WTC11 (cell line): ENCODE measurements around the gene ROBO1. TPM values are rescaled to one million over a fixed set of nuclear protein-coding genes. Genes with fewer than 3 reads are reported as not detected.

Experiments used
- ATAC-seq: fragments of 200-7000 bp; cut with Tn5 transposase; 2 replicates; pipeline ENCODE4 v1.10.0; 2021; ENCODE audit warnings: mild to moderate bottlenecking, moderate library complexity
- CTCF ChIA-PET: fragments of 300-600 bp; sonication (Branson Sonifier 250); formaldehyde crosslinking; loops from one replicate; lab custom pipeline; 2021; ENCODE audit warnings: antibody characterized with exemption; lab: Charles Lee
- POLR2A ChIA-PET: fragments of 350-600 bp; sonication (Branson Sonifier 250); formaldehyde crosslinking; loops from one replicate; lab custom pipeline; 2021; ENCODE audit warnings: antibody characterized with exemption; lab: Charles Lee
- DNase-seq: peaks from one replicate; pipeline ENCODE4 v3.0.0; 2021; ENCODE audit warnings: low spot score
- H3K27ac Mint-ChIP-seq: 2 replicates; pipeline ENCODE4 v1.8.0; 2021; ENCODE audit warnings: mixed read lengths
- H3K27me3 Mint-ChIP-seq: 2 replicates; pipeline ENCODE4 v1.8.0; 2021; ENCODE audit warnings: low read depth, mild to moderate bottlenecking, moderate library complexity, mixed read lengths
- H3K36me3 Mint-ChIP-seq: 2 replicates; pipeline ENCODE4 v1.8.0; 2021; ENCODE audit warnings: mixed read lengths
- H3K4me1 Mint-ChIP-seq: 2 replicates; pipeline ENCODE4 v1.8.0; 2022; ENCODE audit warnings: mixed read lengths
- H3K4me3 Mint-ChIP-seq: 2 replicates; pipeline ENCODE4 v1.8.0; 2021; ENCODE audit warnings: mild to moderate bottlenecking, moderate library complexity, mixed read lengths
- H3K9me3 Mint-ChIP-seq: 2 replicates; pipeline ENCODE4 v1.8.0; 2021; ENCODE audit warnings: mixed read lengths
- AR ChIP-seq: fragments of 250-450 bp; sonication (Bioruptor Pico); IDR thresholded peaks from 2 replicates; pipeline ENCODE4 v1.9.0; 2021; ENCODE audit warnings: mild to moderate bottlenecking
- ATF3 ChIP-seq: sonication (generic); formaldehyde crosslinking; conservative IDR thresholded peaks from 2 replicates; pipeline ENCODE4 v1.8.1; 2022; ENCODE audit warnings: mild to moderate bottlenecking, missing genetic modification reagents
- E2F5 ChIP-seq: sonication (generic); formaldehyde crosslinking; IDR thresholded peaks from 2 replicates; pipeline ENCODE4 v1.8.1; 2022; ENCODE audit warnings: mild to moderate bottlenecking, moderate library complexity, missing genetic modification reagents
- EMX1 ChIP-seq: fragments of 250-450 bp; sonication (Bioruptor Pico); IDR thresholded peaks from 2 replicates; pipeline ENCODE4 v1.8.0; 2021; ENCODE audit warnings: mild to moderate bottlenecking
- HMGA2 ChIP-seq: fragments of 250-450 bp; sonication (Bioruptor Pico); IDR thresholded peaks from 2 replicates; pipeline ENCODE4 v1.4.0; 2021; ENCODE audit warnings: mild to moderate bottlenecking, moderate library complexity
- IRF2 ChIP-seq: sonication (generic); formaldehyde crosslinking; IDR thresholded peaks from 2 replicates; pipeline ENCODE4 v1.8.0; 2022; ENCODE audit warnings: low read depth, missing genetic modification reagents, borderline replicate concordance
- MAX ChIP-seq: sonication (generic); formaldehyde crosslinking; IDR thresholded peaks from 2 replicates; pipeline ENCODE4 v1.8.0; 2022; ENCODE audit warnings: mild to moderate bottlenecking, missing genetic modification reagents
- MXD4 ChIP-seq: fragments of 250-450 bp; sonication (Bioruptor Pico); IDR thresholded peaks from 2 replicates; pipeline ENCODE4 v1.8.0; 2021; ENCODE audit warnings: mild to moderate bottlenecking, moderate library complexity, borderline replicate concordance
- MYBL2 ChIP-seq: sonication (generic); formaldehyde crosslinking; IDR thresholded peaks from 2 replicates; pipeline ENCODE4 v1.8.1; 2023; ENCODE audit warnings: mild to moderate bottlenecking, moderate library complexity, missing genetic modification reagents
- NR2C2 ChIP-seq: sonication (generic); formaldehyde crosslinking; IDR thresholded peaks from 2 replicates; pipeline ENCODE4 v1.8.0; 2022; ENCODE audit warnings: mild to moderate bottlenecking, missing genetic modification reagents
- PRDM15 ChIP-seq: sonication (generic); formaldehyde crosslinking; IDR thresholded peaks from 2 replicates; pipeline ENCODE4 v1.8.0; 2022; ENCODE audit warnings: missing genetic modification reagents
- PRRX2 ChIP-seq: fragments of 250-450 bp; sonication (Bioruptor Pico); IDR thresholded peaks from 2 replicates; pipeline ENCODE4 v1.8.0; 2021; ENCODE audit warnings: mild to moderate bottlenecking
- SMAD4 ChIP-seq: sonication (generic); formaldehyde crosslinking; IDR thresholded peaks from 2 replicates; pipeline ENCODE4 v1.8.0; 2022; ENCODE audit warnings: mild to moderate bottlenecking, missing genetic modification reagents
- SP1 ChIP-seq: sonication (generic); formaldehyde crosslinking; conservative IDR thresholded peaks from 2 replicates; pipeline ENCODE4 v1.8.1; 2022; ENCODE audit warnings: missing genetic modification reagents
- ZNF121 ChIP-seq: sonication (generic); formaldehyde crosslinking; IDR thresholded peaks from 2 replicates; pipeline ENCODE4 v1.8.0; 2023; ENCODE audit warnings: missing genetic modification reagents
- total RNA-seq: library from RNA; stranded (reverse); gene quantifications from 3 replicates; pipeline ENCODE4 v1.2.3, GENCODE V29; 2021
- TF ChIP-seq, protein P1 (sequence below): sonication (generic); formaldehyde crosslinking; IDR thresholded peaks from 2 replicates; pipeline ENCODE4 v1.8.1; 2023; ENCODE audit warnings: mild to moderate bottlenecking, missing genetic modification reagents, moderate library complexity
- TF ChIP-seq, protein P2 (sequence below): fragments of 250-450 bp; sonication (Bioruptor Pico); IDR thresholded peaks from 2 replicates; pipeline ENCODE4 v1.9.0; 2021; ENCODE audit warnings: mild to moderate bottlenecking, borderline replicate concordance
- TF ChIP-seq, protein P3 (sequence below): sonication (generic); formaldehyde crosslinking; IDR thresholded peaks from 2 replicates; pipeline ENCODE4 v1.8.0; 2022; ENCODE audit warnings: mild to moderate bottlenecking, missing genetic modification reagents

ROBO1 gene
- total RNA-seq, 1 experiment from 2014 or later, result 90.9 TPM

GRCh38 chr3:79154865-79155264 lies 612.9 kb downstream of the ROBO1 start:
- Mint-ChIP-seq H3K4me3 (no peak overlapping the region), H3K27ac (no peak overlapping the region), H3K9me3 (peaks cover 19% of the 10 kb centered on the region), H3K36me3 (peaks cover 11% of the 10 kb centered on the region), H3K4me1 (peaks cover 20% of the 10 kb centered on the region)
- DNase-seq, result no peak
- ChIA-PET POLR2A (no interaction called here), CTCF (interaction anchor here (1.3 kb wide), 2 partner anchors 69 to 207 kb away, joined by 5 to 8 read pairs; no protein-coding TSS in a partner anchor)
- TF ChIP-seq EMX1 (no peak), SP1 (CRISPR knock-in tag) (no peak), PRRX2 (CRISPR knock-in tag) (no peak), IRF2 (CRISPR knock-in tag) (no peak), AR (CRISPR knock-in tag) (no peak), MYBL2 (CRISPR knock-in tag) (no peak), MXD4 (CRISPR knock-in tag) (no peak), SMAD4 (CRISPR knock-in tag) (no peak), NR2C2 (CRISPR knock-in tag) (no peak), E2F5 (CRISPR knock-in tag) (no peak), PRDM15 (CRISPR knock-in tag) (no peak), MAX (CRISPR knock-in tag) (no peak), HMGA2 (no peak), ATF3 (CRISPR knock-in tag) (no peak), ZNF121 (no peak)
- TF ChIP-seq, protein P1, sequence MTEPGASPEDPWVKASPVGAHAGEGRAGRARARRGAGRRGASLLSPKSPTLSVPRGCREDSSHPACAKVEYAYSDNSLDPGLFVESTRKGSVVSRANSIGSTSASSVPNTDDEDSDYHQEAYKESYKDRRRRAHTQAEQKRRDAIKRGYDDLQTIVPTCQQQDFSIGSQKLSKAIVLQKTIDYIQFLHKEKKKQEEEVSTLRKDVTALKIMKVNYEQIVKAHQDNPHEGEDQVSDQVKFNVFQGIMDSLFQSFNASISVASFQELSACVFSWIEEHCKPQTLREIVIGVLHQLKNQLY (CRISPR knock-in tag), result no peak
- TF ChIP-seq, protein P2, sequence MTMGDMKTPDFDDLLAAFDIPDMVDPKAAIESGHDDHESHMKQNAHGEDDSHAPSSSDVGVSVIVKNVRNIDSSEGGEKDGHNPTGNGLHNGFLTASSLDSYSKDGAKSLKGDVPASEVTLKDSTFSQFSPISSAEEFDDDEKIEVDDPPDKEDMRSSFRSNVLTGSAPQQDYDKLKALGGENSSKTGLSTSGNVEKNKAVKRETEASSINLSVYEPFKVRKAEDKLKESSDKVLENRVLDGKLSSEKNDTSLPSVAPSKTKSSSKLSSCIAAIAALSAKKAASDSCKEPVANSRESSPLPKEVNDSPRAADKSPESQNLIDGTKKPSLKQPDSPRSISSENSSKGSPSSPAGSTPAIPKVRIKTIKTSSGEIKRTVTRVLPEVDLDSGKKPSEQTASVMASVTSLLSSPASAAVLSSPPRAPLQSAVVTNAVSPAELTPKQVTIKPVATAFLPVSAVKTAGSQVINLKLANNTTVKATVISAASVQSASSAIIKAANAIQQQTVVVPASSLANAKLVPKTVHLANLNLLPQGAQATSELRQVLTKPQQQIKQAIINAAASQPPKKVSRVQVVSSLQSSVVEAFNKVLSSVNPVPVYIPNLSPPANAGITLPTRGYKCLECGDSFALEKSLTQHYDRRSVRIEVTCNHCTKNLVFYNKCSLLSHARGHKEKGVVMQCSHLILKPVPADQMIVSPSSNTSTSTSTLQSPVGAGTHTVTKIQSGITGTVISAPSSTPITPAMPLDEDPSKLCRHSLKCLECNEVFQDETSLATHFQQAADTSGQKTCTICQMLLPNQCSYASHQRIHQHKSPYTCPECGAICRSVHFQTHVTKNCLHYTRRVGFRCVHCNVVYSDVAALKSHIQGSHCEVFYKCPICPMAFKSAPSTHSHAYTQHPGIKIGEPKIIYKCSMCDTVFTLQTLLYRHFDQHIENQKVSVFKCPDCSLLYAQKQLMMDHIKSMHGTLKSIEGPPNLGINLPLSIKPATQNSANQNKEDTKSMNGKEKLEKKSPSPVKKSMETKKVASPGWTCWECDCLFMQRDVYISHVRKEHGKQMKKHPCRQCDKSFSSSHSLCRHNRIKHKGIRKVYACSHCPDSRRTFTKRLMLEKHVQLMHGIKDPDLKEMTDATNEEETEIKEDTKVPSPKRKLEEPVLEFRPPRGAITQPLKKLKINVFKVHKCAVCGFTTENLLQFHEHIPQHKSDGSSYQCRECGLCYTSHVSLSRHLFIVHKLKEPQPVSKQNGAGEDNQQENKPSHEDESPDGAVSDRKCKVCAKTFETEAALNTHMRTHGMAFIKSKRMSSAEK (CRISPR knock-in tag), result no peak
- TF ChIP-seq, protein P3, sequence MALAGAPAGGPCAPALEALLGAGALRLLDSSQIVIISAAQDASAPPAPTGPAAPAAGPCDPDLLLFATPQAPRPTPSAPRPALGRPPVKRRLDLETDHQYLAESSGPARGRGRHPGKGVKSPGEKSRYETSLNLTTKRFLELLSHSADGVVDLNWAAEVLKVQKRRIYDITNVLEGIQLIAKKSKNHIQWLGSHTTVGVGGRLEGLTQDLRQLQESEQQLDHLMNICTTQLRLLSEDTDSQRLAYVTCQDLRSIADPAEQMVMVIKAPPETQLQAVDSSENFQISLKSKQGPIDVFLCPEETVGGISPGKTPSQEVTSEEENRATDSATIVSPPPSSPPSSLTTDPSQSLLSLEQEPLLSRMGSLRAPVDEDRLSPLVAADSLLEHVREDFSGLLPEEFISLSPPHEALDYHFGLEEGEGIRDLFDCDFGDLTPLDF, result no peak
- TF ChIP-seq, all 79 proteins: peak for 0
- H3K27me3 Mint-ChIP-seq, result no peaks in the 10 kb centered on the region
- peak; percentile 47 for ATAC-seq
